Measurements from ENCODE around the gene ZNF324. TPM values are rescaled to one million over a fixed set of nuclear protein-coding genes. Genes with fewer than 3 reads are reported as not detected.
"Not testable (repeated sequence)": the region's sequence is repeated elsewhere in the genome, so short reads cannot be mapped to it uniquely, and the experiment has no call there.

ZNF324 gene
- total RNA-seq, 1 experiment from 2014 or later: 8.1 TPM

DNA sequence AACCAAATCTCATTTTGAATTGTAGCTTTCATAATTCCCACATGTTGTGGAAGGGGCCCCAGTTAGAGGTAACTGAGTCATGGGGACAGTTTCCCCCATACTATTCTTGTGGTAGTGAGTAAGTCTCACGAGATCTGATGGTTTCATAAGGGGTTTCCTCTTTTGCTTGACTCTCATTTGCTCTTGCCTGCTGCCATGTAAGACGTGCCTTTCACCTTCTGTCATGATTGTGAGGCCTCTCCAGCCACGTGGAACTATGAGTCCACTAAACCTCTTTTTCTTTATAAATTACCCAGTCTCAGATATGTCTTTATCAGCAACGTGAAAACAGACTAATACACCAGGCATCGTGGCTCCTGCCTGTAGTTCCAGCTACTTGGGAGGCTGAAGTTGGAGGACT, 16.9 kb upstream of the ZNF324 start:
- H3K79me2 ChIP-seq (ENCODE audit: low read depth); H3K9me3 ChIP-seq (ENCODE audit: insufficient read depth, low read depth); BruUV-seq (replicated peaks); H3K4me3 ChIP-seq; H4K20me1 ChIP-seq (ENCODE audit: insufficient read depth); H3K27ac ChIP-seq; POLR2A ChIA-PET (ENCODE audit: unreplicated experiment); H3K36me3 ChIP-seq (ENCODE audit: low read depth); H2AFZ ChIP-seq; H3F3A ChIP-seq (ENCODE audit: insufficient read depth, low read depth); H3K4me1 ChIP-seq (replicated peaks; ENCODE audit: insufficient read depth); H3K4me2 ChIP-seq; DNase-seq; CTCF ChIA-PET; H3K9me2 ChIP-seq (ENCODE audit: insufficient read depth); H3K27me3 ChIP-seq (ENCODE audit: insufficient read depth, low read depth): not testable (repeated sequence)
- intact Hi-C loops (cut with micrococcal nuclease; ENCODE audit: unreplicated experiment): loop anchor here (5.0 kb wide), 1 partner anchor 88 kb away; the partner anchor contains the start of gene ZNF497

DNA sequence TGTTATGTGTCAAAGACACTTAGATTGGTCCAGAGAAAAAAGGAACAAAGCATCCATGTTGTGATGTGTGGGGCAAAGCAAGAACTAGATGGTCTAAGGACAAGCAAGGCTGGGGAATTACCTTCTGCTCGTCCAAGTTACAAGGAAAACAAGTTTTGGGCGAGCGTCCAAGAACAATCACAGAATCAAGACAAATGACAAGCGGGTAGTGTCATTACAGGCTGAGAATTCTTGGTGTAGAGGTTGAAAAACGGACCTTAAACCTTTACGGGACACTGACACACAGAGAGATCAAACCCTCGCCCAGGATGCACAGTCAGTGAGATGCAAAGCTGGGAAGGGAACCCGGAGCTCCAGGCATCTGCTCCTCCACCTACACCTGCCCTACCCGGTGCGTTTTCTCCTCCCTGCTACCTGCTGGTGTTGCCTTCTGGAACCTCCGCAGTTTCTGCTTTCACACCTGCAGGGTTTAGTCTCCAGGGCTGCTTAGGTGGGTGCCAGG, 16.0 kb upstream of the ZNF324 start:
- Histone ChIP-seq H3K27me3 (ENCODE audit: insufficient read depth, low read depth) (peaks cover 6% of the 10 kb centered on the region; the same call in 1 of the 2 replicates), H2AFZ (peak overlapping the region; percentile 94), H3K4me3 (peak overlapping the region; percentile 81), H3K27ac (no peak overlapping the region), H3K4me2 (peak overlapping the region; percentile 88), H3F3A (ENCODE audit: insufficient read depth, low read depth) (no peaks in the 10 kb centered on the region), H3K4me1 (replicated peaks; ENCODE audit: insufficient read depth) (0 out of 2 replicates have a peak, but pooled peaks cover 5% of the 10 kb centered on the region), H3K79me2 (ENCODE audit: low read depth) (no peaks in the 10 kb centered on the region), H3K36me3 (ENCODE audit: low read depth) (no peaks in the 10 kb centered on the region), H4K20me1 (ENCODE audit: insufficient read depth) (no peaks in the 10 kb centered on the region), H3K9me2 (ENCODE audit: insufficient read depth) (no peaks in the 10 kb centered on the region), H3K9me3 (ENCODE audit: insufficient read depth, low read depth) (no peaks in the 10 kb centered on the region; the same call in 1 of the 2 replicates)
- BruUV-seq (replicated peaks): no TSS peak
- TF ChIP-seq EZH2 (IDR thresholded peaks at IDR 0.05; ENCODE audit: low read depth): no peak
- TF ChIP-seq, protein P1, sequence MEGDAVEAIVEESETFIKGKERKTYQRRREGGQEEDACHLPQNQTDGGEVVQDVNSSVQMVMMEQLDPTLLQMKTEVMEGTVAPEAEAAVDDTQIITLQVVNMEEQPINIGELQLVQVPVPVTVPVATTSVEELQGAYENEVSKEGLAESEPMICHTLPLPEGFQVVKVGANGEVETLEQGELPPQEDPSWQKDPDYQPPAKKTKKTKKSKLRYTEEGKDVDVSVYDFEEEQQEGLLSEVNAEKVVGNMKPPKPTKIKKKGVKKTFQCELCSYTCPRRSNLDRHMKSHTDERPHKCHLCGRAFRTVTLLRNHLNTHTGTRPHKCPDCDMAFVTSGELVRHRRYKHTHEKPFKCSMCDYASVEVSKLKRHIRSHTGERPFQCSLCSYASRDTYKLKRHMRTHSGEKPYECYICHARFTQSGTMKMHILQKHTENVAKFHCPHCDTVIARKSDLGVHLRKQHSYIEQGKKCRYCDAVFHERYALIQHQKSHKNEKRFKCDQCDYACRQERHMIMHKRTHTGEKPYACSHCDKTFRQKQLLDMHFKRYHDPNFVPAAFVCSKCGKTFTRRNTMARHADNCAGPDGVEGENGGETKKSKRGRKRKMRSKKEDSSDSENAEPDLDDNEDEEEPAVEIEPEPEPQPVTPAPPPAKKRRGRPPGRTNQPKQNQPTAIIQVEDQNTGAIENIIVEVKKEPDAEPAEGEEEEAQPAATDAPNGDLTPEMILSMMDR (conservative IDR thresholded peaks at IDR 0.05): no peak
- intact Hi-C loops (cut with micrococcal nuclease; ENCODE audit: unreplicated experiment): loop anchor here (1.0 to 5.0 kb wide), 2 partner anchors 43 to 89 kb away; partner anchors contain the start of genes ZNF497 and ZNF584
- DNase-seq: peak in 1 of 2 experiments; percentile 36
- ChIA-PET CTCF (no interaction called here), POLR2A (ENCODE audit: unreplicated experiment) (interaction anchor here (0.6 to 0.7 kb wide), 2 partner anchors 42 to 79 kb away, joined by 3 to 5 read pairs; partner anchors contain the start of gene ZNF584)

DNA sequence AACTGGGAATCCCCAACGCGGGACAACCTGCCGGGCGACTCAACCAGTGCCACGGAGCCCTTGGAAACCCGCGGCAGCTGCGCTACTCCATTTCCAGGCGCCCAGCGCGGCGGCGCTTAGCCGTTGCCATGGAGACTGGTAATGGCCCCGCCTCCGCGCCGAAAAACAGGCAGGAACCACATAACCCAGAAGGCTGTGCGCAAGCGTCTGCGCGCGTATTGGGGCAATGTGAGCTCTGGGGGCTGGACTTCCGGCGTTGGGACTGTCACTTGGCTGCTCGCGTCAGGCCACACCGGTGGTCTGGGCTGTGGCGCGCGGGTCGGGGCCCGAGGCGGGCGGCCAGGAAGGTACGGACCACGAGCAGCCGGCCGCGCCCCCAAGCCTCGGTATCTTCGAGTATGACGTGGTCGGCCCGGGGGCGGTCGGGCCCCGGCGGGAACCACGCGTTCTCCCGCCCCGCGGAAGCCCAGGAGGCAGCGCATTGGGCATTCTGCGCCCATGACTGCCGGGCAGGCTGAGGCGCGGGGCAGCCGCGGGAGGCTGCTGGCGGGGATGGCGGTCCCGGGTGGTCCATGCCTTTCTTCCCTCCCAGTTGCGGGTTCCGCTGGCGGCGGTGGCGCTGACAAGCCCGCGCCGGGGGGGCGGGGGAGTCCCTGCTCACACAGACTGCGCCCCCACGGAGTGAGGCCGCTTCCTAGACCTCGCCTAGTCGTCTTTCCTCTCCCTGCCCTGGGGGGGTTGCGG, 15.3 kb upstream of the ZNF324 start, which contains the start of gene ZNF324B:
Gene ZNF324B (plus strand): TSS at position 265 of the 744 bp plus-strand sequence. CDS start 2,080 bp downstream, outside the sequence.
- no peaks in the 10 kb centered on the region for H3K9me2 ChIP-seq (ENCODE audit: insufficient read depth)
- H3F3A ChIP-seq (ENCODE audit: insufficient read depth, low read depth): no peaks in the 10 kb centered on the region
- ChIA-PET CTCF (no interaction called here), POLR2A (ENCODE audit: unreplicated experiment) (interaction anchor here (0.5 to 0.7 kb wide), 3 partner anchors 16 to 92 kb away, joined by 5 to 10 read pairs (median 6); partner anchors contain the start of genes TRIM28 and ZNF584)
- BruUV-seq (replicated peaks): no TSS peak
- no peaks in the 10 kb centered on the region for H4K20me1 ChIP-seq (ENCODE audit: insufficient read depth)
- intact Hi-C loops (cut with micrococcal nuclease; ENCODE audit: unreplicated experiment): loop anchor here (1.0 to 5.0 kb wide), 2 partner anchors 43 to 89 kb away; partner anchors contain the start of genes ZNF497 and ZNF584
- H3K4me2 ChIP-seq: peak within 1 kb of the TSS; percentile 88
- peaks cover 6% of the 10 kb centered on the region; the same call in 1 of the 2 replicates for H3K27me3 ChIP-seq (ENCODE audit: insufficient read depth, low read depth)
- H3K9me3 ChIP-seq (ENCODE audit: insufficient read depth, low read depth): no peaks in the 10 kb centered on the region; the same call in 1 of the 2 replicates
- peak; percentile 86 to 93 for DNase-seq
- H3K36me3 ChIP-seq (ENCODE audit: low read depth): no peaks in the 10 kb centered on the region
- no peaks in the 10 kb centered on the region for H3K79me2 ChIP-seq (ENCODE audit: low read depth)
- TF ChIP-seq EZH2 (IDR thresholded peaks at IDR 0.05; ENCODE audit: low read depth): no peak
- TF ChIP-seq, protein P1 (conservative IDR thresholded peaks at IDR 0.05): no peak
- 0 out of 2 replicates have a peak, but pooled peaks cover 5% of the 10 kb centered on the region for H3K4me1 ChIP-seq (replicated peaks; ENCODE audit: insufficient read depth)
- peak within 1 kb of the TSS; percentile 81 for H3K4me3 ChIP-seq
- peak within 1 kb of the TSS; percentile 94 for H2AFZ ChIP-seq
- no peak within 1 kb of the TSS for H3K27ac ChIP-seq

Data from PC-9 (cell line).